ENCODE results near the gene LPAR1. TPM values are rescaled to one million over a fixed set of nuclear protein-coding genes. Genes with fewer than 3 reads are reported as not detected.

Gene LPAR1
- total and polyA plus RNA-seq, 10 of the 15 experiments (the other 5 are each of a cell fraction or from before 2014, with no cell fraction given), result 3.3 to 12.9 (median 8.4) TPM

DNA sequence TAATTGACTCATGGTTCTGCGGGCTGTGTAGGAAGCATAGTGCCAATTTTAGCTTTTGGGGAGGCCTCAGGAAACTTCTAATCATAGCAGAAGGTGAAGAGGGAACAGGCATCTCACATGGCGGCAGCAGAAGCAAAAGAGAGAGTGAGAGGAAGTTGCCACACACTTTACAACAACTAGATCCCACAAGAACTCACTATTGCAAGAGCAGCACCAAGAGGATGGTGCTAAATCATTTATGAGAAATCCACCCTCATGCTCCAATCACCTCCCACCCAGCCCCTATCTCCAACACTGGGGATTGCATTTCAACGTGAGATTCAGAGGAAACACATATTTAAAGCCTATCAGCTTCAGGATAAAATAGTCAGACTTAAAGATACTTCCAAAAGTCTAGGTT is 36.1 kb upstream of the LPAR1 start:
- peak; percentile 64 for FAIRE-seq
- CTCF ChIA-PET, result no interaction called here
- BruUV-seq (replicated peaks), result no TSS peak

More for the DNA sequence above, 36.1 kb upstream of the LPAR1 start:
- RAD21 ChIA-PET (ENCODE audit: unreplicated experiment), result interaction anchor here (0.7 to 5.3 kb wide), 4 partner anchors 10 to 105 kb away, joined by 3 to 36 read pairs (median 6); partner anchors contain the start of gene LPAR1
- Histone ChIP-seq H3K4me2 (ENCODE audit: control insufficient read depth, insufficient read depth) (no peak overlapping the region), H3K79me2 (ENCODE audit: control insufficient read depth, insufficient read depth, low read length) (no peaks in the 10 kb centered on the region), H3K4me3 (no peak overlapping the region), H3K27ac (ENCODE audit: control insufficient read depth, insufficient read depth) (no peak overlapping the region), H3K9me3 (replicated peaks; ENCODE audit: control insufficient read depth, insufficient read depth, low read length) (no peaks in the 10 kb centered on the region), H4K20me1 (ENCODE audit: control insufficient read depth, insufficient read depth) (no peaks in the 10 kb centered on the region), H2AFZ (ENCODE audit: control insufficient read depth, low read depth, low read length) (no peak overlapping the region), H3K4me1 (ENCODE audit: control insufficient read depth, insufficient read depth, low read length) (no peaks in the 10 kb centered on the region), H3K9ac (ENCODE audit: control insufficient read depth, insufficient read depth, low read length) (no peak overlapping the region), H3K36me3 (ENCODE audit: control insufficient read depth in 2 of 2, insufficient read depth in 2 of 2, low read length in 1 of 2) (no peaks in the 10 kb centered on the region), H3K27me3 (replicated peaks in 1 of 2; ENCODE audit: control insufficient read depth in 2 of 2, insufficient read depth in 2 of 2, low read length in 1 of 2) (no peaks in the 10 kb centered on the region)
- TF ChIP-seq, protein P1, sequence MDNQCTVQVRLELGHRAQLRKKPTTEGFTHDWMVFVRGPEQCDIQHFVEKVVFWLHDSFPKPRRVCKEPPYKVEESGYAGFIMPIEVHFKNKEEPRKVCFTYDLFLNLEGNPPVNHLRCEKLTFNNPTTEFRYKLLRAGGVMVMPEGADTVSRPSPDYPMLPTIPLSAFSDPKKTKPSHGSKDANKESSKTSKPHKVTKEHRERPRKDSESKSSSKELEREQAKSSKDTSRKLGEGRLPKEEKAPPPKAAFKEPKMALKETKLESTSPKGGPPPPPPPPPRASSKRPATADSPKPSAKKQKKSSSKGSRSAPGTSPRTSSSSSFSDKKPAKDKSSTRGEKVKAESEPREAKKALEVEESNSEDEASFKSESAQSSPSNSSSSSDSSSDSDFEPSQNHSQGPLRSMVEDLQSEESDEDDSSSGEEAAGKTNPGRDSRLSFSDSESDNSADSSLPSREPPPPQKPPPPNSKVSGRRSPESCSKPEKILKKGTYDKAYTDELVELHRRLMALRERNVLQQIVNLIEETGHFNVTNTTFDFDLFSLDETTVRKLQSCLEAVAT (IDR thresholded peaks at IDR 0.05), result no peak
- TF ChIP-seq CREM (IDR thresholded peaks at IDR 0.05; ENCODE audit: low read depth) (no peak), IRF5 (IDR thresholded peaks at IDR 0.05; ENCODE audit: borderline replicate concordance) (no peak)
- ATAC-seq (no peak), DNase-seq (ENCODE audit: low read depth, low spot score) (no peak)
- in situ Hi-C loops (cut with MboI) (no loop called here), intact Hi-C loops (cut with micrococcal nuclease; ENCODE audit: unreplicated experiment) (no loop called here)
- SMC1A ChIA-PET (ENCODE audit: uncharacterized antibody, unreplicated experiment), result no interaction called here
- 4% methylated on average over 3 of the region's 3 CpGs for WGBS (ENCODE audit: insufficient coverage, insufficient replicate concordance, low lambda C conversion rate, missing lambda C conversion rate)
- POLR2A ChIA-PET, result interaction anchor here (0.6 kb wide), 1 partner anchor 42 kb away, joined by 6 read pairs; no protein-coding TSS in a partner anchor

Data from GM12878 (cell line).